ENCODE measurements around the gene FOXP1. TPM values are rescaled to one million over a fixed set of nuclear protein-coding genes. Genes with fewer than 3 reads are reported as not detected.

FOXP1 gene
- polyA plus RNA-seq, 1 experiment: 56.6 TPM

GRCh38 chr3:71611099-71611498 lies 27.6 kb upstream of the FOXP1 start:
- H3K9me3 ChIP-seq (ENCODE audit: control insufficient read depth, insufficient read depth, low read length): peaks cover 4% of the 10 kb centered on the region; the same call in 1 of the 2 replicates
- CTCF ChIA-PET: interaction anchor here (1.8 kb wide), 1 partner anchor 25 kb away, joined by 5 read pairs; no protein-coding TSS in a partner anchor
- H3K27ac ChIP-seq (ENCODE audit: low read depth, low read length): no peak overlapping the region
- TF ChIP-seq, protein P1, sequence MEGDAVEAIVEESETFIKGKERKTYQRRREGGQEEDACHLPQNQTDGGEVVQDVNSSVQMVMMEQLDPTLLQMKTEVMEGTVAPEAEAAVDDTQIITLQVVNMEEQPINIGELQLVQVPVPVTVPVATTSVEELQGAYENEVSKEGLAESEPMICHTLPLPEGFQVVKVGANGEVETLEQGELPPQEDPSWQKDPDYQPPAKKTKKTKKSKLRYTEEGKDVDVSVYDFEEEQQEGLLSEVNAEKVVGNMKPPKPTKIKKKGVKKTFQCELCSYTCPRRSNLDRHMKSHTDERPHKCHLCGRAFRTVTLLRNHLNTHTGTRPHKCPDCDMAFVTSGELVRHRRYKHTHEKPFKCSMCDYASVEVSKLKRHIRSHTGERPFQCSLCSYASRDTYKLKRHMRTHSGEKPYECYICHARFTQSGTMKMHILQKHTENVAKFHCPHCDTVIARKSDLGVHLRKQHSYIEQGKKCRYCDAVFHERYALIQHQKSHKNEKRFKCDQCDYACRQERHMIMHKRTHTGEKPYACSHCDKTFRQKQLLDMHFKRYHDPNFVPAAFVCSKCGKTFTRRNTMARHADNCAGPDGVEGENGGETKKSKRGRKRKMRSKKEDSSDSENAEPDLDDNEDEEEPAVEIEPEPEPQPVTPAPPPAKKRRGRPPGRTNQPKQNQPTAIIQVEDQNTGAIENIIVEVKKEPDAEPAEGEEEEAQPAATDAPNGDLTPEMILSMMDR (IDR thresholded peaks at IDR 0.05; ENCODE audit: low read depth, low read length): no peak
- peaks cover 9% of the 10 kb centered on the region for H3K27me3 ChIP-seq (ENCODE audit: control insufficient read depth, insufficient read depth, low read length)
- DNase-seq (ENCODE audit: low read depth, low spot score): no peak
- POLR2A ChIA-PET: no interaction called here
- no peak overlapping the region for H3K4me3 ChIP-seq (ENCODE audit: low read depth, low read length)

GRCh38 chr3:71607364-71607763 lies 23.8 kb upstream of the FOXP1 start:
- ChIA-PET CTCF (interaction anchor here (0.8 kb wide), 1 partner anchor 9 kb away, joined by 3 read pairs; no protein-coding TSS in a partner anchor), POLR2A (no interaction called here)
- TF ChIP-seq, protein P1 (IDR thresholded peaks at IDR 0.05; ENCODE audit: low read depth, low read length): no peak
- Histone ChIP-seq H3K27ac (ENCODE audit: low read depth, low read length) (no peak overlapping the region), H3K27me3 (ENCODE audit: control insufficient read depth, insufficient read depth, low read length) (peaks cover 9% of the 10 kb centered on the region), H3K4me3 (ENCODE audit: low read depth, low read length) (no peak overlapping the region), H3K9me3 (ENCODE audit: control insufficient read depth, insufficient read depth, low read length) (peaks cover 4% of the 10 kb centered on the region; the same call in 1 of the 2 replicates)
- no peak for DNase-seq (ENCODE audit: low read depth, low spot score)

DNA sequence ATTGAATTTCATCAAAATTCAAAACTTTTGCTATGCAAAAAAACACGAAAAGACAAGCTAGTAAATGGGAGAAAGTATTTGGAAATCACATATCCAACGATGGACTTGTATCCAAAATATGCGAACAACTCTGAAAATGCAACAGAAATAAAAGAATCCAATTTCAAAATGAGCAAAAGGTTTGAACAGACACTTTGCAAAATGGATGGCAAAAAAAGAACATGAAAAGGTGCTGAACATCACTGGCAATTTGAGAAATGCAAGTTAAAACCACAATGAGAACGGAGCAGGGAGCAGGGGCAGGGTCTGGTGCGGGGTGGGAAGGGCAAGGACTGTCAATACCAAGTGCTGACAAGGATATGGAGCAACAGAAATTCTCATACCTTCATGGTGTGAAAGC lies 23.1 kb upstream of the FOXP1 start:
- H3K9me3 ChIP-seq (ENCODE audit: control insufficient read depth, insufficient read depth, low read length): peaks cover 4% of the 10 kb centered on the region; the same call in 1 of the 2 replicates
- no peak overlapping the region for H3K27ac ChIP-seq (ENCODE audit: low read depth, low read length)
- H3K4me3 ChIP-seq (ENCODE audit: low read depth, low read length): no peak overlapping the region
- POLR2A ChIA-PET: interaction anchor here (0.6 kb wide), 1 partner anchor 88 kb away, joined by 4 read pairs; no protein-coding TSS in a partner anchor
- H3K27me3 ChIP-seq (ENCODE audit: control insufficient read depth, insufficient read depth, low read length): peaks cover 7% of the 10 kb centered on the region
- no peak for DNase-seq (ENCODE audit: low read depth, low spot score)
- CTCF ChIA-PET: interaction anchor here (0.8 kb wide), 1 partner anchor 8 kb away, joined by 3 read pairs; no protein-coding TSS in a partner anchor
- TF ChIP-seq, protein P1 (IDR thresholded peaks at IDR 0.05; ENCODE audit: low read depth, low read length): no peak

GRCh38 chr3:71602256-71602655 lies 18.7 kb upstream of the FOXP1 start:
- ChIA-PET POLR2A (no interaction called here), CTCF (interaction anchor here (1.7 kb wide), 1 partner anchor 16 kb away, joined by 10 read pairs; no protein-coding TSS in a partner anchor)
- DNase-seq (ENCODE audit: low read depth, low spot score): no peak
- TF ChIP-seq, protein P1 (IDR thresholded peaks at IDR 0.05; ENCODE audit: low read depth, low read length): no peak
- peaks cover 4% of the 10 kb centered on the region; the same call in 1 of the 2 replicates for H3K9me3 ChIP-seq (ENCODE audit: control insufficient read depth, insufficient read depth, low read length)
- no peak overlapping the region for H3K4me3 ChIP-seq (ENCODE audit: low read depth, low read length)
- no peak overlapping the region for H3K27ac ChIP-seq (ENCODE audit: low read depth, low read length)
- no peaks in the 10 kb centered on the region for H3K27me3 ChIP-seq (ENCODE audit: control insufficient read depth, insufficient read depth, low read length)

DNA sequence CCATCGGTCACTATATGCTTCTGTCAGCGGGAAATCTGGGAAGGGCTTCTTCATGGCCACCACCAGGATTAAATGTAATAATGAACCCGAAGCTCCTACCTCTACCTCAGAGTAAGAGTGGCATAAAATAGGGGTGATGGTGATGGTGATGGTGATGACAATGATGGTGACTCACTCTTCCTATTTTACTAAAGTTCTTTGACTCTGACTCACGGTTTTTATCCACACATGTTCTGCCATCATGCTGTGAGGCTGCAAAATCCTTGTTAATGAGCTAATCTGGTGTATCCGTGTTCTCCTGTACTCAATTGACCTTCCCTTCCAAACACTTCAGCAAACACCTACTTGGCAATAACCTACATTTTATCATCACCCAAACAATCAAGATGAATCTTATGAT lies 18.3 kb upstream of the FOXP1 start:
- POLR2A ChIA-PET: no interaction called here
- H3K27ac ChIP-seq (ENCODE audit: low read depth, low read length): no peak overlapping the region

More for the DNA sequence above, 18.3 kb upstream of the FOXP1 start:
- TF ChIP-seq, protein P1 (IDR thresholded peaks at IDR 0.05; ENCODE audit: low read depth, low read length): no peak
- no peak for DNase-seq (ENCODE audit: low read depth, low spot score)
- Histone ChIP-seq H3K9me3 (ENCODE audit: control insufficient read depth, insufficient read depth, low read length) (peaks cover 2% of the 10 kb centered on the region; the same call in 1 of the 2 replicates), H3K4me3 (ENCODE audit: low read depth, low read length) (no peak overlapping the region), H3K27me3 (ENCODE audit: control insufficient read depth, insufficient read depth, low read length) (no peaks in the 10 kb centered on the region)
- CTCF ChIA-PET: interaction anchor here (0.7 to 1.7 kb wide), 2 partner anchors 15 to 79 kb away, joined by 4 to 10 read pairs; no protein-coding TSS in a partner anchor

Measured in AG04450 (cell line).